B cell (primary cell): ENCODE measurements around the gene MYL11. TPM values are rescaled to one million over a fixed set of nuclear protein-coding genes. Genes with fewer than 3 reads are reported as not detected.

Experiments
- ATAC-seq: fragments of 200-7000 bp; cut with Tn5 transposase; one replicate; pipeline ENCODE4 v1.10.0; 2021; ENCODE audit warnings: low read depth, mild to moderate bottlenecking, moderate number of reproducible peaks, moderate library complexity
- CTCF ChIA-PET: fragments of 350-600 bp; sonication (Branson Sonifier 250); formaldehyde crosslinking; loops from one replicate; lab custom pipeline; 2021; ENCODE audit warnings: antibody characterized with exemption, inconsistent platforms; lab: Charles Lee
- POLR2A ChIA-PET: fragments of 350-600 bp; sonication (Branson Sonifier 250); formaldehyde crosslinking; loops from one replicate; lab custom pipeline; 2021; ENCODE audit warnings: antibody characterized with exemption; lab: Charles Lee
- DNase-seq: peaks from one replicate; pipeline ENCODE4 v3.0.0; 2013
- H2AFZ ChIP-seq: 2 replicates; pipeline ENCODE4 v1.6.1; 2012; ENCODE audit warnings: mild to moderate bottlenecking, low read depth, low read length; ENCODE audit not compliant: insufficient read depth, poor library complexity, severe bottlenecking
- H3K27ac ChIP-seq, 2 donors: 1 replicate in 1 of 2; 2 replicates in 1 of 2; pipeline ENCODE4 v1.5.1; 2012 to 2013; ENCODE audit warnings: low read length in 2 of 2, mild to moderate bottlenecking in 2 of 2, moderate library complexity in 1 of 2
- H3K27me3 ChIP-seq, 4 experiments: fragments of 200-600 bp in 1 of 4; sonication (generic) in 1 of 4; replicated peaks in 1 of 4; 1 replicate in 2 of 4; 2 replicates in 2 of 4; pipeline versions ENCODE4 v1.6.1 to v1.7.0; 2013 to 2016; ENCODE audit warnings: low read length in 3 of 4, mild to moderate bottlenecking in 2 of 4, mixed read lengths in 1 of 4, moderate library complexity in 1 of 4; ENCODE audit not compliant: insufficient read depth in 4 of 4, control insufficient read depth in 3 of 4; ENCODE audit errors: control extremely low read depth in 1 of 4
- H3K36me3 ChIP-seq, 2 experiments: replicated peaks in 1 of 2; 1 replicate in 1 of 2; 2 replicates in 1 of 2; pipeline versions ENCODE4 v1.6.1 to v1.7.1; 2013; ENCODE audit warnings: low read length in 1 of 2; ENCODE audit not compliant: insufficient read depth in 2 of 2, control insufficient read depth in 1 of 2; ENCODE audit errors: control extremely low read depth in 1 of 2, extremely low read depth in 1 of 2
- H3K4me1 ChIP-seq, 2 donors: fragments of 200-600 bp in 1 of 2; sonication (generic) in 1 of 2; 1 replicate in 1 of 2; 2 replicates in 1 of 2; pipeline versions ENCODE4 v1.5.1 to v1.6.1; 2013 to 2017; ENCODE audit warnings: low read length in 2 of 2; ENCODE audit not compliant: control insufficient read depth in 2 of 2, insufficient read depth in 2 of 2
- H3K4me2 ChIP-seq: replicated peaks from 2 replicates; pipeline ENCODE3; 2012; ENCODE audit warnings: mild to moderate bottlenecking, low read depth, low read length; ENCODE audit not compliant: poor library complexity, severe bottlenecking
- H3K4me3 ChIP-seq, 5 experiments: fragments of 200-600 bp in 1 of 5; sonication (generic) in 1 of 5; 1 replicate in 3 of 5; 2 replicates in 2 of 5; pipeline versions ENCODE4 v1.5.1 to v1.7.0; 2011 to 2016; ENCODE audit warnings: low read length in 4 of 5, mild to moderate bottlenecking in 4 of 5, low read depth in 2 of 5, control low read depth in 1 of 5, moderate library complexity in 1 of 5; ENCODE audit not compliant: insufficient read depth in 1 of 5; ENCODE audit errors: control extremely low read depth in 1 of 5, extremely low read depth in 1 of 5
- H3K79me2 ChIP-seq: fragments of 200-600 bp; sonication (generic); one replicate; pipeline ENCODE4 v1.6.0; 2016; ENCODE audit warnings: low read length; ENCODE audit not compliant: control insufficient read depth, insufficient read depth
- H3K9ac ChIP-seq: fragments of 200-600 bp; sonication (generic); 2 replicates; pipeline ENCODE4 v1.6.1; 2017; ENCODE audit warnings: mild to moderate bottlenecking, low read length, moderate library complexity
- H3K9me3 ChIP-seq, 3 donors: one replicate each; pipeline versions ENCODE4 v1.6.1 to v1.7.1; 2013; ENCODE audit warnings: low read length in 2 of 3; ENCODE audit not compliant: control insufficient read depth in 2 of 3, insufficient read depth in 1 of 3; ENCODE audit errors: control extremely low read depth in 1 of 3
- H4K20me1 ChIP-seq: 2 replicates; pipeline ENCODE4 v1.6.0; 2012; ENCODE audit warnings: mild to moderate bottlenecking, low read length; ENCODE audit not compliant: insufficient read depth, control insufficient read depth, poor library complexity, severe bottlenecking
- H3K27ac Mint-ChIP-seq: one replicate; pipeline ENCODE4 v1.8.0; 2021; ENCODE audit warnings: mixed read lengths
- H3K27me3 Mint-ChIP-seq: one replicate; pipeline ENCODE4 v1.8.0; 2021; ENCODE audit warnings: mixed read lengths
- H3K4me1 Mint-ChIP-seq: one replicate; pipeline ENCODE4 v1.8.0; 2021; ENCODE audit warnings: mixed read lengths
- H3K4me3 Mint-ChIP-seq: one replicate; pipeline ENCODE4 v1.8.0; 2021; ENCODE audit warnings: mixed read lengths
- H3K9me3 Mint-ChIP-seq: one replicate; pipeline ENCODE4 v1.8.0; 2022; ENCODE audit warnings: mixed read lengths; ENCODE audit not compliant: insufficient read depth
- EZH2 ChIP-seq: IDR thresholded peaks from 2 replicates; pipeline ENCODE4 v1.6.1; 2012; ENCODE audit warnings: borderline replicate concordance, low read depth, mild to moderate bottlenecking, moderate library complexity, low read length; ENCODE audit not compliant: insufficient read depth, poor library complexity, severe bottlenecking
- WGBS: methylation state at CpG from one replicate; pipeline ENCODE4 v1.1.5; 2013; ENCODE audit warnings: missing lambda C conversion rate; ENCODE audit not compliant: insufficient coverage; 5-methylcytosine and 5-hydroxymethylcytosine counted together
- intact Hi-C: fragments of 100-400 bp; cut with micrococcal nuclease; formaldehyde crosslinking; loops from one replicate; pipeline ENCODE4 v1.10.0; 2022
- polyA plus RNA-seq: library from polyadenylated mRNA; depleted of rRNA; stranded (reverse); fragments of >200 nt; gene quantifications from 2 replicates; pipeline ENCODE4 v1.2.3, GENCODE V29; 2012
- total RNA-seq, 2 donors: library from RNA; stranded (reverse); fragments of 120-200 nt in 1 of 2; gene quantifications; 1 replicate in 1 of 2; 2 replicates in 1 of 2; pipeline versions ENCODE4 v1.2.3 to v1.2.4, GENCODE V29; 2013 to 2022
- TF ChIP-seq, protein P1 (sequence below): fragments of 200-600 bp; IDR thresholded peaks from one replicate; pipeline ENCODE4 v1.8.0; 2022; ENCODE audit warnings: antibody characterized with exemption, mild to moderate bottlenecking

MYL11 gene
- total and polyA plus RNA-seq, 2 donors (not counting 1 experiment from before 2014, with no cell fraction given): 3.6 TPM; not detected in 1

DNA sequence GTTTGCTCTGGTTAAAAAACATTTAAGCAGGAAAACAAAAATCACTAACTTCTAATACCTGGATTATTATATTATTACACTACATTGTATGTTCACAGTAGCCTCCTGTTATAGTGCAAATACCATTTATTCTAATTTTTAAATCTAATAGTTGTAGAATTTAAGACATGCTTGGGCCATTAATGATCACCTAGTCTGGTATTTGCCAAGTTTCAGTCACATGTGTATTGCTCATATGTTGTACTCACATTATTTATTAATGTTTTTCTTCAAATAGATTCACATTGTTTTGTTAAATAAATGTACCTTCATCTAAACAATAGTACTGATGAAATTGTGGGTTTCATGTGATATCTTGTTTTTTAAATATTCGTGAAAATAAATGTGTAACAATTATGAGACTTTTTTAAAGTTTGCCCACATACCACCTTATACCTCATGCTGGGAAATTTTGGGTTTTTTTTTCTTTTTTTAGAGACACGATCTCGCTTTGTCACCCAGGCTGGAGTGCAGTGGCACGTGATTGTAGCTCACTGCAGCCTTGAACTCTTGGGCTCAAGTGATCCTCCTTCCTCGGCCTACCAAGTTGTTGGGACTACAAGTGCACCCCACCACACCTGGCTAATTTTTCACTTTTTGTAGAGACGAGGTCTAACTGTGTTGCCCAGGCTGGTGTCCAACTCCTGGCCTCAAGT lies 38.7 kb downstream of the MYL11 start:
- Histone ChIP-seq H3K27ac (no peak overlapping the region), H3K27me3 (no peaks in the 10 kb centered on the region), H3K36me3 (peaks cover 0 to 7% of the 10 kb centered on the region in 2 experiments), H3K4me3 (no peak overlapping the region), H3K9ac (no peak overlapping the region), H4K20me1 (no peaks in the 10 kb centered on the region), H3K4me1 (peaks cover 13 to 21% of the 10 kb centered on the region in 2 donors), H3K9me3 (no peaks in the 10 kb centered on the region), H2AFZ (no peak overlapping the region), H3K79me2 (peaks cover 21% of the 10 kb centered on the region), H3K4me2 (no peak overlapping the region)
- intact Hi-C loops: no loop called here
- no peak overlapping the region for H3K27ac Mint-ChIP-seq
- ATAC-seq (no peak), DNase-seq (no peak)
- CTCF ChIA-PET: interaction anchor here (1.2 to 1.3 kb wide), 2 partner anchors 17 to 185 kb away, joined by 4 to 5 read pairs; partner anchors contain the start of gene DCTPP1
- peaks cover 17% of the 10 kb centered on the region for H3K4me1 Mint-ChIP-seq
- TF ChIP-seq EZH2: no peak
- TF ChIP-seq, protein P1, sequence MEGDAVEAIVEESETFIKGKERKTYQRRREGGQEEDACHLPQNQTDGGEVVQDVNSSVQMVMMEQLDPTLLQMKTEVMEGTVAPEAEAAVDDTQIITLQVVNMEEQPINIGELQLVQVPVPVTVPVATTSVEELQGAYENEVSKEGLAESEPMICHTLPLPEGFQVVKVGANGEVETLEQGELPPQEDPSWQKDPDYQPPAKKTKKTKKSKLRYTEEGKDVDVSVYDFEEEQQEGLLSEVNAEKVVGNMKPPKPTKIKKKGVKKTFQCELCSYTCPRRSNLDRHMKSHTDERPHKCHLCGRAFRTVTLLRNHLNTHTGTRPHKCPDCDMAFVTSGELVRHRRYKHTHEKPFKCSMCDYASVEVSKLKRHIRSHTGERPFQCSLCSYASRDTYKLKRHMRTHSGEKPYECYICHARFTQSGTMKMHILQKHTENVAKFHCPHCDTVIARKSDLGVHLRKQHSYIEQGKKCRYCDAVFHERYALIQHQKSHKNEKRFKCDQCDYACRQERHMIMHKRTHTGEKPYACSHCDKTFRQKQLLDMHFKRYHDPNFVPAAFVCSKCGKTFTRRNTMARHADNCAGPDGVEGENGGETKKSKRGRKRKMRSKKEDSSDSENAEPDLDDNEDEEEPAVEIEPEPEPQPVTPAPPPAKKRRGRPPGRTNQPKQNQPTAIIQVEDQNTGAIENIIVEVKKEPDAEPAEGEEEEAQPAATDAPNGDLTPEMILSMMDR: no peak
- WGBS: 92% methylated on average over 4 of the region's 6 CpGs
- no peaks in the 10 kb centered on the region for H3K9me3 Mint-ChIP-seq
- no peak overlapping the region for H3K4me3 Mint-ChIP-seq
- POLR2A ChIA-PET: no interaction called here
- no peaks in the 10 kb centered on the region for H3K27me3 Mint-ChIP-seq

DNA sequence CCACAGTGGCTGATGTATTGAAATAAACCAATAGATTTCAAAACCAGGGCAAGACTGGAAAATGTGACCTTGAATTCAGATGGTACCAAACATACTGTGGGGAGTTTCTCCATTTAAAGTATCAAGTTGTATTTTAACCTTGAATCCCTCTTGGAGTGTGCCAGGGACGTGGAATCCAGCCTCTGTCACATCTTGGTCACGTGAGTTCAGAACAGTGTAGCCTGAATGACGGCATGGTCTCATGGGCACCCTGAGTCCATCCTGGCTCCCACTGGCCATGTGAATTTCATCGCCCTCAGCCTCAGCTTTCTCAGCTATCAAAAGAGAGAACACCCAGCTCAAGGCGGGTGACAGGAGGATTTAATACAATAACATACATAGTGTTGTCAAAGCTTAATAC lies 39.6 kb downstream of the MYL11 start:
- H3K36me3 ChIP-seq: peaks cover 0 to 7% of the 10 kb centered on the region in 2 experiments
- no peaks in the 10 kb centered on the region for H4K20me1 ChIP-seq
- CTCF ChIA-PET: interaction anchor here (1.3 kb wide), 1 partner anchor 16 kb away, joined by 5 read pairs; the partner anchor contains the start of gene DCTPP1
- TF ChIP-seq EZH2: no peak
- POLR2A ChIA-PET: interaction anchor here (0.6 kb wide), 1 partner anchor 319 kb away, joined by 7 read pairs; no protein-coding TSS in a partner anchor
- no peaks in the 10 kb centered on the region for H3K27me3 Mint-ChIP-seq
- no peaks in the 10 kb centered on the region for H3K27me3 ChIP-seq
- H3K79me2 ChIP-seq: peaks cover 19% of the 10 kb centered on the region
- peaks cover 11 to 19% of the 10 kb centered on the region in 2 donors for H3K4me1 ChIP-seq
- 95% methylated on average over 3 of the region's 5 CpGs for WGBS
- no peak overlapping the region for H3K4me3 Mint-ChIP-seq
- H3K4me2 ChIP-seq: no peak overlapping the region
- peaks cover 14% of the 10 kb centered on the region for H3K4me1 Mint-ChIP-seq
- H3K9me3 ChIP-seq: no peaks in the 10 kb centered on the region
- ATAC-seq: no peak
- H3K27ac Mint-ChIP-seq: no peak overlapping the region
- DNase-seq: no peak
- no peak overlapping the region for H3K9ac ChIP-seq
- H3K9me3 Mint-ChIP-seq: no peaks in the 10 kb centered on the region
- no peak overlapping the region for H2AFZ ChIP-seq
- intact Hi-C loops: no loop called here
- H3K4me3 ChIP-seq: no peak overlapping the region
- no peak overlapping the region for H3K27ac ChIP-seq
